OCI-LY1 (cell line): ENCODE results near the gene BTNL9.
"Not testable (repeated sequence)": the region's sequence is repeated elsewhere in the genome, so short reads cannot be mapped to it uniquely, and the experiment has no call there.

ENCODE experiments used
- CTCF ChIP-seq: fragments of 200-600 bp; sonication (generic), shearing (Covaris generic); IDR thresholded peaks from 2 replicates; pipeline ENCODE4 v1.5.1; 2017; ENCODE audit warnings: mild to moderate bottlenecking, antibody characterized with exemption, low read length, moderate library complexity, mixed read lengths
- EZH2 ChIP-seq: fragments of 200-600 bp; sonication (generic), shearing (Covaris generic); IDR thresholded peaks from 2 replicates; pipeline ENCODE4 v1.8.0; 2017; ENCODE audit warnings: borderline replicate concordance, mixed run types, mild to moderate bottlenecking, antibody characterized with exemption, low read length, moderate library complexity, mixed read lengths

GRCh38 chr5:181101030-181101641 is 61.1 kb downstream of the BTNL9 start:
- TF ChIP-seq CTCF, EZH2: not testable (repeated sequence)
